AG04450 (cell line): Measurements from ENCODE around the gene ERGIC2. TPM values are rescaled to one million over a fixed set of nuclear protein-coding genes. Genes with fewer than 3 reads are reported as not detected.

Experiments
- CTCF ChIA-PET: fragments of 300-600, 350-600 bp; formaldehyde crosslinking; extraction: SDS; loops from one replicate; lab custom pipeline; 2022; ENCODE audit warnings: antibody characterized with exemption, inconsistent platforms; lab: Charles Lee
- POLR2A ChIA-PET: fragments of 350-600 bp; formaldehyde crosslinking; extraction: SDS; loops from one replicate; lab custom pipeline; 2021; ENCODE audit warnings: antibody characterized with exemption, inconsistent platforms; lab: Yijun Ruan, JAX
- DNase-seq: peaks from one replicate; pipeline ENCODE4 v3.0.0-alpha.2; 2011; ENCODE audit warnings: low read depth, low spot score
- H3K27ac ChIP-seq: one replicate; pipeline ENCODE4 v1.5.1; 2012; ENCODE audit warnings: low read depth, low read length, control low read depth
- H3K27me3 ChIP-seq: one replicate; pipeline ENCODE4 v1.6.0; 2012; ENCODE audit warnings: low read length; ENCODE audit not compliant: control insufficient read depth, insufficient read depth
- H3K4me3 ChIP-seq: 2 replicates; pipeline ENCODE4 v1.5.1; 2011; ENCODE audit warnings: mild to moderate bottlenecking, low read depth, low read length, control low read depth
- H3K9me3 ChIP-seq: 2 replicates; pipeline ENCODE4 v1.5.1; 2012; ENCODE audit warnings: low read length; ENCODE audit not compliant: control insufficient read depth, insufficient read depth
- polyA plus RNA-seq: library from polyadenylated mRNA; depleted of rRNA; stranded (reverse); fragments of >200 nt; gene quantifications from 2 replicates; pipeline ENCODE4 v1.2.3, GENCODE V29; 2011
- TF ChIP-seq, protein P1 (sequence below): IDR thresholded peaks from 2 replicates; pipeline ENCODE4 v1.5.1; 2011; ENCODE audit warnings: low read depth, low read length, control low read depth, inconsistent platforms

Gene ERGIC2
- polyA plus RNA-seq, 1 experiment = 62.5 TPM

DNA sequence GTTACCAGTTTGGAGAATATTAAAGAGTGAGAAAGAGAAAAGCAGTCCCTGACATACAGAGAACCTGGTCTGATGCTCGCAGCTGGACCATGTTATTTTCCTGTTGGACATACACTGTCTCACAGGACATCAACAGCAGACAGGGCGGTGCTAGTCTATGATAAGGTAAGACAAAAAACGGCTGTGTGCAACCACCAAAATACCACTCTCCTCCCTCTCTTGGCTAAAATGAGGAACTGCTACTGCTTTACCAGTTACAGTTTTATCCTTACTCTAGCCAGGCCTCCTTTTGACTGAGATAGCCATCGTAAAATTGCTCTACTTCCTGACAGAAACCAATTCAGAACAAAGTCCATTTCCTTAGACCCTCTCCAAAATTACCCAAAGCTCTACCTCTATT, 47.0 kb upstream of the ERGIC2 start:
- DNase-seq = no peak
- Histone ChIP-seq H3K27ac (no peak overlapping the region), H3K4me3 (no peak overlapping the region), H3K27me3 (peaks cover 2% of the 10 kb centered on the region), H3K9me3 (no peaks in the 10 kb centered on the region)
- ChIA-PET CTCF (no interaction called here), POLR2A (no interaction called here)
- TF ChIP-seq, protein P1, sequence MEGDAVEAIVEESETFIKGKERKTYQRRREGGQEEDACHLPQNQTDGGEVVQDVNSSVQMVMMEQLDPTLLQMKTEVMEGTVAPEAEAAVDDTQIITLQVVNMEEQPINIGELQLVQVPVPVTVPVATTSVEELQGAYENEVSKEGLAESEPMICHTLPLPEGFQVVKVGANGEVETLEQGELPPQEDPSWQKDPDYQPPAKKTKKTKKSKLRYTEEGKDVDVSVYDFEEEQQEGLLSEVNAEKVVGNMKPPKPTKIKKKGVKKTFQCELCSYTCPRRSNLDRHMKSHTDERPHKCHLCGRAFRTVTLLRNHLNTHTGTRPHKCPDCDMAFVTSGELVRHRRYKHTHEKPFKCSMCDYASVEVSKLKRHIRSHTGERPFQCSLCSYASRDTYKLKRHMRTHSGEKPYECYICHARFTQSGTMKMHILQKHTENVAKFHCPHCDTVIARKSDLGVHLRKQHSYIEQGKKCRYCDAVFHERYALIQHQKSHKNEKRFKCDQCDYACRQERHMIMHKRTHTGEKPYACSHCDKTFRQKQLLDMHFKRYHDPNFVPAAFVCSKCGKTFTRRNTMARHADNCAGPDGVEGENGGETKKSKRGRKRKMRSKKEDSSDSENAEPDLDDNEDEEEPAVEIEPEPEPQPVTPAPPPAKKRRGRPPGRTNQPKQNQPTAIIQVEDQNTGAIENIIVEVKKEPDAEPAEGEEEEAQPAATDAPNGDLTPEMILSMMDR = 0 out of 2 replicates have a peak, but pooled peaks have one; percentile 16

GRCh38 chr12:29426498-29426897, 45.5 kb upstream of the ERGIC2 start:
- TF ChIP-seq, protein P1 = no peak
- H3K4me3 ChIP-seq = no peak overlapping the region
- CTCF ChIA-PET = no interaction called here
- POLR2A ChIA-PET = no interaction called here
- no peak overlapping the region for H3K27ac ChIP-seq
- no peak for DNase-seq
- no peaks in the 10 kb centered on the region for H3K9me3 ChIP-seq
- peaks cover 2% of the 10 kb centered on the region for H3K27me3 ChIP-seq

DNA sequence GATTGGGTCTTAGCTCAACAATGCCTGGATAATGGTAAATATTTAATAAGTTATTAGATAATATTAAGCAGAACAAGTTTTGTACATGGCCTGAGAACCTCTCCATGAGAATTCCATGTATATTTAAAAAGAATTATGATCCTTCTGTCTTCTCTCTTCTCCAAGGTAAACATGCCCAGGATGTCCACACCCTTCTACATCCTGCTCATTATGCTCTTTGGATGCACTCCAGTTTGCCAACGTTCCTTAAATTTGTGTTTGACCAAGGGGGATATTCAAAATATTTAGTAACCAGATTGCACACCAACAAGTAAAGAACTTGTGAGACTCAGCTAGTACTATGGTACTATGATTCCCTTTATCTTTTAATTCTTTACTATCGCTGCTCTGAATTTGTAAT, 44.8 kb upstream of the ERGIC2 start:
- POLR2A ChIA-PET = no interaction called here

GRCh38 chr12:29416748-29417147, 35.8 kb upstream of the ERGIC2 start:
- ChIA-PET CTCF (no interaction called here), POLR2A (no interaction called here)

More for the DNA sequence above, 44.8 kb upstream of the ERGIC2 start:
- no peaks in the 10 kb centered on the region for H3K9me3 ChIP-seq
- CTCF ChIA-PET = no interaction called here
- H3K4me3 ChIP-seq = no peak overlapping the region
- no peak overlapping the region for H3K27ac ChIP-seq
- no peak for DNase-seq
- H3K27me3 ChIP-seq = peaks cover 2% of the 10 kb centered on the region
- TF ChIP-seq, protein P1 = no peak

GRCh38 chr12:29415111-29415510, 34.1 kb upstream of the ERGIC2 start:
- DNase-seq = no peak
- H3K9me3 ChIP-seq = no peaks in the 10 kb centered on the region; the same call in 1 of the 2 replicates
- no peak overlapping the region for H3K4me3 ChIP-seq
- no peaks in the 10 kb centered on the region for H3K27me3 ChIP-seq
- H3K27ac ChIP-seq = no peak overlapping the region
- CTCF ChIA-PET = no interaction called here
- POLR2A ChIA-PET = no interaction called here
- TF ChIP-seq, protein P1 = no peak

More at GRCh38 chr12:29416748-29417147, 35.8 kb upstream of the ERGIC2 start:
- TF ChIP-seq, protein P1 = no peak
- Histone ChIP-seq H3K4me3 (no peak overlapping the region), H3K27ac (no peak overlapping the region), H3K9me3 (no peaks in the 10 kb centered on the region; the same call in 1 of the 2 replicates), H3K27me3 (no peaks in the 10 kb centered on the region)
- no peak for DNase-seq
